ENCODE data around the gene PGBD2.
"Not testable (repeated sequence)": the region's sequence is repeated elsewhere in the genome, so short reads cannot be mapped to it uniquely, and the experiment has no call there.

Gene PGBD2

DNA sequence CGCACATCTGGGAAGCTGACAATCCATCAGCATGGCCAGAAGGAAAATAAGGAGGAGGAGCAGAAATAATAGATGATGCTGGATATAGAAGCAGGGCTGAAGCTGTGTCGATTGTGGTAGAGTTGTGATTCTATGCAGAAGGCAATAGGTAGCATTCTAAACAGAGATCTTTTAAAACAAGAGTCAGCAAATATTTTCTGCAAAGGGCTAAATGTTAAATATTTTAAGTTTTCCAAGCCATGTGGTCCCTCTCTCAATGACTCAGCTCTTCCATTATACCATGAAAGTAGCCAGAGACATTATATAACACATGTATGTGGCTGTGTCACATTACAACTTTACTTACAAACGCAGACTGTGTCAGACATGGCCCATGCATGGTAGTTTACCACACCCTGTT, 21.2 kb downstream of the PGBD2 start:
- not testable (repeated sequence) for DNase-seq (ENCODE audit: low spot score)

DNA sequence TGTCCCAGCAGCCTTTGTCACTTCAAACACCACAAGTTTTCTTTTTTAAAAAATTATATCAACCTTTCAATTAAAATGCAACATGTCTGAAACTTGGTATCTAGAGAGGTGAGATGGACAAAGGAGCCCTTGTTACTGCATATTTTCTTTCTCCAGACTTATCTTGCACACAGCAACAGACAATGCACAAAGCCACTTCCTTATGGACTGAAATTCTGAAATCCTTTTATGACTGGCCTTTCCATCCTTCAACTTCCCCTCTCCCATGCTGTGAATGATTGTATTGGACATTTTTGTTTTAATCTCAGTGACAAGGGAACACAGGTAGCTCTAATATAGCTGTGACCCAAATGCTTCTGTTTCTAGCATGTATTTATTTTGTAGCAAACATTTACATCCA, 22.1 kb downstream of the PGBD2 start:
- DNase-seq (ENCODE audit: low spot score): not testable (repeated sequence)

- DNase-seq (ENCODE audit: low spot score): not testable (repeated sequence)
Measured at GRCh38 chr1:248930037-248930436, 24.0 kb downstream of the PGBD2 start.

- not testable (repeated sequence) for DNase-seq (ENCODE audit: low spot score)
Measured at GRCh38 chr1:248938173-248938809, 32.3 kb downstream of the PGBD2 start.

DNA sequence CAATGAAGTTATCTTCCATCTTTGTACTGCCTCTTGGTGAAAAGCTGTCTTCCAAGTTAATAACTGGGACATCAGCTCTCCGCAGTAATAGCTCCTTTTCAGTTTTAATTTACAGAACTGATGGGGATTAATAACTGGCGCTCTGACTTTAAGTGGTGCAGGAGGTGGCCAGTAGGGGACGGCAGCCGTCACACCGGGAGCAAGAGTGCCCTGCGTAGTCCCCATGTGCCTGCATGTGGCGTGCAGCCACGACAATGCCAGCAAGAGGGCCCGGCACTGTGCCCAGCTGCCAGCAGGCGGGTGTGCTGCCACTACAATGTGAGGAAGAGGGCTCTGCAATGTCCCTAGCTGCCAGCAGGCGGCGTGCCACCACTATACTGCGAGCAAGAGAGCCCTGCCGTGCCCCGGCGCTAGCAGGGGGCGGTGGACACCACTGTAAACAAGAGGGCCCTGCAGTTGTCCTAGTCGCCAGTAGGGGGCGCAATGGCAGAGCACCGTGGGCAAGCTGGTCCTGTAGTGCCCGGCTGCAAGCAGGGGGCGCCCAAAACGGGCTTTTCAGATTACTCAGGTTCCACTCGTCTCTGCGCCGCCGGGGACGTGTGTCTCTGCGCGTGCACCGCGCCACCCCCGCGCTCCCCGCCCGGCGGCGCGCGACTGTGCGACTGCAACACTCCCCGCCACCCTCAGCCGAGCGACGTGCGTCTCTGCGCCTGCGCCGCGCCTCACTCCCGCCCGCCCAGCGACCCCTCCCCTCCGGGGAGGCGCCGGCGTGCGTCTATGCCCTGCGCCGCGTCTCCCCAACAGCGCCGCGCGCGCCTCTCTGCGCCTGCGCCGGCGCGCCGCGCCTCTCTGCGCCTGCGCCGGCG, 38.3 kb downstream of the PGBD2 start:
- not testable (repeated sequence) for DNase-seq (ENCODE audit: low spot score)

DNA sequence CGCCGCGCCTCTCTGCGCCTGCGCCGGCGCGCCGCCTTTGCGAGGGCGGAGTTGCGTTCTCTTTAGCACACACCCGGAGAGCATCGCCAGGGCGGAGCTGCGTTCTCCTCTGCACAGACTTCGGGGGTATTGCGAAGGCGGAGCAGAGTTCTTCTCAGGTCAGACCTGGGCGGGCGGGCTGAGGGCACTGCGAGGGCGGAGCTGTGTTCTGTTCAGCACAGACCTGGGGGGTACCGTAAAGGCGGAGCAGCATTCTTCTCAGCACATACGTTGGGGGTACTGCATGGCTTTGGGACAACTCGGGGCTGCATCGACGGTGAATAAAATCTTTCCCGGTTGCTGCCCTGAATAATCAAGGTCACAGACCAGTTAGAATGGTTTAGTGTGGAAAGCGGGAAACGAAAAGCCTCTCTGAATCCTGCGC, 39.0 kb downstream of the PGBD2 start:
- not testable (repeated sequence) for DNase-seq (ENCODE audit: low spot score)

- DNase-seq (ENCODE audit: low spot score): not testable (repeated sequence)
Measured at GRCh38 chr1:248945453-248945852, 39.4 kb downstream of the PGBD2 start.

DNA sequence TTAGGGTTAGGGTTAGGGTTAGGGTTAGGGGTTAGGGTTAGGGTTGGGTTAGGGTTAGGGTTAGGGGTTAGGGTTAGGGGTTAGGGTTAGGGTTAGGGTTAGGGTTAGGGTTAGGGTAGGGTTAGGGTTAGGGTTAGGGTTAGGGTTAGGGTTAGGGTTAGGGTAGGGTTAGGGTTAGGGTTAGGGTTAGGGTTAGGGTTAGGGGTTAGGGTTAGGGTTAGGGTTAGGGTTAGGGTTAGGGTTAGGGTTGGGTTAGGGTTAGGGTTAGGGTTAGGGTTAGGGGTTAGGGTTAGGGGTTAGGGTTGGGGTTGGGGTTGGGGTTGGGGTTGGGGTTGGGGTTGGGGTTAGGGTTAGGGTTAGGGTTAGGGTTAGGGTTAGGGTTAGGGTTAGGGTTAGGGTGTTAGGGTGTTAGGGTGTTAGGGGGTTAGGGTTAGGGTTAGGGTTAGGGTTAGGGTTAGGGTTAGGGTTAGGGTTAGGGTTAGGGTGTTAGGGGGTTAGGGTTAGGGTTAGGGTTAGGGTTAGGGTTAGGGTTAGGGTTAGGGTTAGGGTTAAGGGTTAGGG, 39.9 kb downstream of the PGBD2 start:
- DNase-seq (ENCODE audit: low spot score): not testable (repeated sequence)

All from CD4-positive, alpha-beta T cell treated with Interleukin-6 at 100 ng/mL for 8 hours (primary cell).